GM12878 (cell line): ENCODE measurements around the gene HSP90AB1.

Experiments
- CEBPB ChIP-seq, 2 experiments: fragments of 150-350 bp in 1 of 2; IDR thresholded peaks; 2 replicates each; pipeline ENCODE4 v1.6.1; 2012 to 2014; ENCODE audit warnings: low read depth in 2 of 2, low read length in 2 of 2, borderline replicate concordance in 1 of 2, inconsistent platforms in 1 of 2
- CHD2 ChIP-seq: IDR thresholded peaks from 2 replicates; pipeline ENCODE4 v1.6.1; 2011; ENCODE audit warnings: low read depth, low read length, improper control_type of control experiment, borderline replicate concordance
- HCFC1 ChIP-seq: fragments of 150-350 bp; IDR thresholded peaks from 2 replicates; pipeline ENCODE4 v1.6.1; 2014; ENCODE audit warnings: low read length
- NRF1 ChIP-seq: conservative IDR thresholded peaks from 2 replicates; pipeline ENCODE4 v1.6.1; 2011; ENCODE audit warnings: mild to moderate bottlenecking, low read depth, low read length, improper control_type of control experiment
- POLR2A ChIP-seq: IDR thresholded peaks from 2 replicates; pipeline ENCODE4 v1.6.1; 2011; ENCODE audit warnings: low read depth, mild to moderate bottlenecking, low read length
- POLR2AphosphoS5 ChIP-seq: IDR thresholded peaks from 2 replicates; pipeline ENCODE4 v1.6.1; 2011; ENCODE audit warnings: mild to moderate bottlenecking, low read length, inconsistent platforms
- SREBF1 ChIP-seq: IDR thresholded peaks from 2 replicates; pipeline ENCODE4 v1.6.1; 2012; ENCODE audit warnings: mild to moderate bottlenecking, low read length
- TCF7 ChIP-seq: IDR thresholded peaks from 2 replicates; pipeline ENCODE4 v1.6.1; 2014; ENCODE audit warnings: antibody characterized with exemption, borderline replicate concordance
- TF ChIP-seq, protein P1 (sequence below): IDR thresholded peaks from 2 replicates; pipeline ENCODE4 v1.6.1; 2012; ENCODE audit warnings: mild to moderate bottlenecking, low read depth, low read length
- TF ChIP-seq, protein P2 (sequence below): fragments of 450-650 bp; IDR thresholded peaks from 2 replicates; pipeline ENCODE4 v1.6.1; 2016; ENCODE audit warnings: mild to moderate bottlenecking, moderate library complexity, borderline replicate concordance
- TF ChIP-seq, protein P3 (sequence below), 3 experiments: IDR thresholded peaks in 2 of 3; conservative IDR thresholded peaks in 1 of 3; 2 replicates each; pipeline ENCODE4 v1.5.1; 2011; ENCODE audit warnings: low read depth in 3 of 3, low read length in 3 of 3, mild to moderate bottlenecking in 3 of 3, control low read depth in 2 of 3, moderate library complexity in 2 of 3, inconsistent platforms in 1 of 3, mixed read lengths in 1 of 3; ENCODE audit not compliant: control insufficient read depth in 2 of 3, insufficient read depth in 1 of 3; ENCODE audit errors: extremely low read depth in 1 of 3
- TF ChIP-seq, protein P4 (sequence below): IDR thresholded peaks from 2 replicates; pipeline ENCODE4 v1.6.1; 2011; ENCODE audit warnings: borderline replicate concordance, low read depth, mild to moderate bottlenecking, moderate library complexity, mixed read lengths, low read length; ENCODE audit not compliant: insufficient read depth; ENCODE audit errors: extremely low read length

DNA sequence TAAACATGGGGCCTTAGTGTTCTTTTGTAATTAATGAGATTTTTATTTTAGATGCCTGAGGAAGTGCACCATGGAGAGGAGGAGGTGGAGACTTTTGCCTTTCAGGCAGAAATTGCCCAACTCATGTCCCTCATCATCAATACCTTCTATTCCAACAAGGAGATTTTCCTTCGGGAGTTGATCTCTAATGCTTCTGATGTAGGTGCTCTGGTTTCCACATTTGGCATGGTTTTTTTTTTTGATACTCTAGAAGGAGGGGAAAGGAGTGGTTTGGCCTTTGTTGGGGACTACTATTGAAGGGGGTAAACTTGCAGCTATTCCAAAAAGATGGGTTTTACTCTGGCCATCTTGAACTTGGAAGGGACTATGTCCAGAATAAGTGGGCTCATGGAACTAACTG lies 1.7 kb downstream of the HSP90AB1 start:
- TF ChIP-seq CEBPB (IDR thresholded peaks at IDR 0.05; ENCODE audit: borderline replicate concordance in 1 of 2, low read depth in 2 of 2, low read length in 2 of 2), result no peak
- no peak for TF ChIP-seq CHD2
- TF ChIP-seq NRF1, result no peak
- no peak for TF ChIP-seq TCF7
- TF ChIP-seq, protein P1, sequence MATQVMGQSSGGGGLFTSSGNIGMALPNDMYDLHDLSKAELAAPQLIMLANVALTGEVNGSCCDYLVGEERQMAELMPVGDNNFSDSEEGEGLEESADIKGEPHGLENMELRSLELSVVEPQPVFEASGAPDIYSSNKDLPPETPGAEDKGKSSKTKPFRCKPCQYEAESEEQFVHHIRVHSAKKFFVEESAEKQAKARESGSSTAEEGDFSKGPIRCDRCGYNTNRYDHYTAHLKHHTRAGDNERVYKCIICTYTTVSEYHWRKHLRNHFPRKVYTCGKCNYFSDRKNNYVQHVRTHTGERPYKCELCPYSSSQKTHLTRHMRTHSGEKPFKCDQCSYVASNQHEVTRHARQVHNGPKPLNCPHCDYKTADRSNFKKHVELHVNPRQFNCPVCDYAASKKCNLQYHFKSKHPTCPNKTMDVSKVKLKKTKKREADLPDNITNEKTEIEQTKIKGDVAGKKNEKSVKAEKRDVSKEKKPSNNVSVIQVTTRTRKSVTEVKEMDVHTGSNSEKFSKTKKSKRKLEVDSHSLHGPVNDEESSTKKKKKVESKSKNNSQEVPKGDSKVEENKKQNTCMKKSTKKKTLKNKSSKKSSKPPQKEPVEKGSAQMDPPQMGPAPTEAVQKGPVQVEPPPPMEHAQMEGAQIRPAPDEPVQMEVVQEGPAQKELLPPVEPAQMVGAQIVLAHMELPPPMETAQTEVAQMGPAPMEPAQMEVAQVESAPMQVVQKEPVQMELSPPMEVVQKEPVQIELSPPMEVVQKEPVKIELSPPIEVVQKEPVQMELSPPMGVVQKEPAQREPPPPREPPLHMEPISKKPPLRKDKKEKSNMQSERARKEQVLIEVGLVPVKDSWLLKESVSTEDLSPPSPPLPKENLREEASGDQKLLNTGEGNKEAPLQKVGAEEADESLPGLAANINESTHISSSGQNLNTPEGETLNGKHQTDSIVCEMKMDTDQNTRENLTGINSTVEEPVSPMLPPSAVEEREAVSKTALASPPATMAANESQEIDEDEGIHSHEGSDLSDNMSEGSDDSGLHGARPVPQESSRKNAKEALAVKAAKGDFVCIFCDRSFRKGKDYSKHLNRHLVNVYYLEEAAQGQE, result no peak
- TF ChIP-seq, protein P2, sequence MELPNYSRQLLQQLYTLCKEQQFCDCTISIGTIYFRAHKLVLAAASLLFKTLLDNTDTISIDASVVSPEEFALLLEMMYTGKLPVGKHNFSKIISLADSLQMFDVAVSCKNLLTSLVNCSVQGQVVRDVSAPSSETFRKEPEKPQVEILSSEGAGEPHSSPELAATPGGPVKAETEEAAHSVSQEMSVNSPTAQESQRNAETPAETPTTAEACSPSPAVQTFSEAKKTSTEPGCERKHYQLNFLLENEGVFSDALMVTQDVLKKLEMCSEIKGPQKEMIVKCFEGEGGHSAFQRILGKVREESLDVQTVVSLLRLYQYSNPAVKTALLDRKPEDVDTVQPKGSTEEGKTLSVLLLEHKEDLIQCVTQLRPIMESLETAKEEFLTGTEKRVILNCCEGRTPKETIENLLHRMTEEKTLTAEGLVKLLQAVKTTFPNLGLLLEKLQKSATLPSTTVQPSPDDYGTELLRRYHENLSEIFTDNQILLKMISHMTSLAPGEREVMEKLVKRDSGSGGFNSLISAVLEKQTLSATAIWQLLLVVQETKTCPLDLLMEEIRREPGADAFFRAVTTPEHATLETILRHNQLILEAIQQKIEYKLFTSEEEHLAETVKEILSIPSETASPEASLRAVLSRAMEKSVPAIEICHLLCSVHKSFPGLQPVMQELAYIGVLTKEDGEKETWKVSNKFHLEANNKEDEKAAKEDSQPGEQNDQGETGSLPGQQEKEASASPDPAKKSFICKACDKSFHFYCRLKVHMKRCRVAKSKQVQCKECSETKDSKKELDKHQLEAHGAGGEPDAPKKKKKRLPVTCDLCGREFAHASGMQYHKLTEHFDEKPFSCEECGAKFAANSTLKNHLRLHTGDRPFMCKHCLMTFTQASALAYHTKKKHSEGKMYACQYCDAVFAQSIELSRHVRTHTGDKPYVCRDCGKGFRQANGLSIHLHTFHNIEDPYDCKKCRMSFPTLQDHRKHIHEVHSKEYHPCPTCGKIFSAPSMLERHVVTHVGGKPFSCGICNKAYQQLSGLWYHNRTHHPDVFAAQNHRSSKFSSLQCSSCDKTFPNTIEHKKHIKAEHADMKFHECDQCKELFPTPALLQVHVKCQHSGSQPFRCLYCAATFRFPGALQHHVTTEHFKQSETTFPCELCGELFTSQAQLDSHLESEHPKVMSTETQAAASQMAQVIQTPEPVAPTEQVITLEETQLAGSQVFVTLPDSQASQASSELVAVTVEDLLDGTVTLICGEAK, result no peak
- no peak for TF ChIP-seq SREBF1
- TF ChIP-seq, protein P3, sequence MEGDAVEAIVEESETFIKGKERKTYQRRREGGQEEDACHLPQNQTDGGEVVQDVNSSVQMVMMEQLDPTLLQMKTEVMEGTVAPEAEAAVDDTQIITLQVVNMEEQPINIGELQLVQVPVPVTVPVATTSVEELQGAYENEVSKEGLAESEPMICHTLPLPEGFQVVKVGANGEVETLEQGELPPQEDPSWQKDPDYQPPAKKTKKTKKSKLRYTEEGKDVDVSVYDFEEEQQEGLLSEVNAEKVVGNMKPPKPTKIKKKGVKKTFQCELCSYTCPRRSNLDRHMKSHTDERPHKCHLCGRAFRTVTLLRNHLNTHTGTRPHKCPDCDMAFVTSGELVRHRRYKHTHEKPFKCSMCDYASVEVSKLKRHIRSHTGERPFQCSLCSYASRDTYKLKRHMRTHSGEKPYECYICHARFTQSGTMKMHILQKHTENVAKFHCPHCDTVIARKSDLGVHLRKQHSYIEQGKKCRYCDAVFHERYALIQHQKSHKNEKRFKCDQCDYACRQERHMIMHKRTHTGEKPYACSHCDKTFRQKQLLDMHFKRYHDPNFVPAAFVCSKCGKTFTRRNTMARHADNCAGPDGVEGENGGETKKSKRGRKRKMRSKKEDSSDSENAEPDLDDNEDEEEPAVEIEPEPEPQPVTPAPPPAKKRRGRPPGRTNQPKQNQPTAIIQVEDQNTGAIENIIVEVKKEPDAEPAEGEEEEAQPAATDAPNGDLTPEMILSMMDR (IDR thresholded peaks at IDR 0.05 in 2 of 3, conservative IDR thresholded peaks at IDR 0.05 in 1 of 3; ENCODE audit: control insufficient read depth in 2 of 3, extremely low read depth in 1 of 3, insufficient read depth in 1 of 3, low read depth in 3 of 3, low read length in 3 of 3), result no peak
- no peak for TF ChIP-seq POLR2AphosphoS5
- TF ChIP-seq, protein P4, sequence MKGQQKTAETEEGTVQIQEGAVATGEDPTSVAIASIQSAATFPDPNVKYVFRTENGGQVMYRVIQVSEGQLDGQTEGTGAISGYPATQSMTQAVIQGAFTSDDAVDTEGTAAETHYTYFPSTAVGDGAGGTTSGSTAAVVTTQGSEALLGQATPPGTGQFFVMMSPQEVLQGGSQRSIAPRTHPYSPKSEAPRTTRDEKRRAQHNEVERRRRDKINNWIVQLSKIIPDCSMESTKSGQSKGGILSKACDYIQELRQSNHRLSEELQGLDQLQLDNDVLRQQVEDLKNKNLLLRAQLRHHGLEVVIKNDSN, result no peak
- TF ChIP-seq HCFC1, result no peak
- no peak for TF ChIP-seq POLR2A
